Stimulated activated CD4-positive, alpha-beta T cell treated with anti-CD3 and anti-CD28 coated beads, TNF-alpha, amount 100 ng/mL, for 24 hours (primary cell): ENCODE measurements around the gene P2RY6.
A peak's percentile ranks its signal among the peaks of the same experiment; 100 is the strongest.

ENCODE experiments used
- DNase-seq, 3 experiments: peaks; one replicate each; pipeline ENCODE4 v3.0.0-alpha.2; 2020; ENCODE audit warnings: low read depth in 3 of 3

P2RY6 gene

DNA sequence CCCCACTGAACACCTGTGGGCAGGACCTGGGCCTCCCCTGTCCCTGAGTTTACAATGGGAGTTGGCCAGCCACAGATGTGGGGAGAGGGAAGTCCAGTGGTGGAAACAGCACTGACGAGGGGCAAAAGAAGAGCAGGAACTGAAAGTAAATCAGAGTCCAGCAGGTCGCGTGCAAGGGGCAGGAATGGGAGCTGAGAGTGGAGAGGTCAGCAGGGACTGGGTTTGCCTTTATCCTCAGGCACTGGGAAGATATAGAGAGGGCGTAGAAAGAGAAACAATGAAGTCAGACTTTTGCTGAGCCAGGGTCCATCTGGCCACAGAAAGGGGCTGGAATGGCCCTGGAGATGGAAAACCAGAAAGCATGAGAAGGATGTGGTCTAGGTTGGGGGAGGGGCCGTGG lies 8.5 kb downstream of the P2RY6 start:
- DNase-seq: no peak

DNA sequence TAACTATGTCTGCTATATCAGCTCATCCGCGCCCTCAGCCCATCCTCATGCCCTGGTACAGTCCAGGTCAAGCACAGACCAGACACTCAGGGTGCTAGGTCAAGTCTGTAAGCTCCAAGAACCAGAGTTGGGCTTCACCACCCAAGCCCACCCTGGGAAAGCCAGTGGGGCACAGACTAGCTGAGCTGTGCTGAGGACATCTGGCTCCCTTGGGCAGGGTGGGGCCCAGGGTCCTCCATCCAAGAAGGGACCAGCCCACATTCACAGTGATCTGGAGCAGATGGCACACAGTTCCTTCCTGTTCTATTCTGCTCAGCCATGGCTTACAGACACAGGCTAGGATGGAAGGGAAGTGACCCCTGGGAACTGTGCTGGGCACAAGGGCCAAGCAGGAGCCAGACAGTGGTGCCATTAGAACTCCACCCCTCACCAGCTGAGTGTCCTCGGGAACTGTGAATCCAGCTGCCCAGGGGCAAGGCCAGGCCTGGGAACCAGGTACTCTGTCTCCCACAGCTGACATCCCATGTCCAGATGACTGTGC lies 9.1 kb downstream of the P2RY6 start:
- DNase-seq: no peak

DNA sequence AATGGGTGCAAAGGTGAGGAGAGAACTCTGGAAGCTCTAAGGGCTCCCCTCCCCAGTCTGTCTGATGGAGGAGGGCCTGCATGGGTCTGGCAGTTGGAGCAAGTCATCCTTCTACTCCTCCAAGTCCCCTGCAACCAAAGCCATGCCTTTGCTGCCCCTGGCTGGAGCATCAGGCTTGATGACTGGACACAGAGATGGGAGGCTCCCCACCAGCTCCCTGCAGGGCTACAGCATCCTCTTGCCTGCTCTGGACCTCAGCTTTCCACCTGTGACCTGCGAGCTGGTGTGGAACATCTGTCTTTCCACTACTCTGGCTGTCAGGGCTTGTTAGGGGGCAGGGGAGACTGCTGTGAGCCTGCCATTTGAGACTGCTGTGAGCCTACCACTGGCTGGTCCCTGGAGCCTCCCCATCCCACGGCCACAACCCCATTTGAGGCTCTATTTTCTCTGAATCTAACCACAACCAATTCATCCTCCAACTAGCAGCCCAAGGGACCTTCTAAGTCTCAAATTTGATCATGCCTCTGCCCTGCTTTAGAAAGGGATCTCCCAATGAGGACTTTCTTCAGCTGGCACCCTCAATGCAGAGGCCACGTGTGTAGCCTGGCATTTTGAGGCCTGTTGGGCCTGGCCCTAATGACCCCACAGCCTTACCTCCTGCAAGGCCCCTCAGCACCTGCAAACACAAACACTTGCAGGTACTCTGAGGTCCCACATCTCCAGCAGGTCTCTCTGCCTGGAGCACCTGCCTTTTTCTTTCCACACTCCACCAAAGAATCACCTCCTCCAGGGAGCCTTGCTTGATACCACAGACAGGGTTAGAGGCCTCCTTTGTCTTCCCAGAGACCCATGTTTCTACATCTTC lies 9.9 kb downstream of the P2RY6 start:
- DNase-seq: no peak

DNA sequence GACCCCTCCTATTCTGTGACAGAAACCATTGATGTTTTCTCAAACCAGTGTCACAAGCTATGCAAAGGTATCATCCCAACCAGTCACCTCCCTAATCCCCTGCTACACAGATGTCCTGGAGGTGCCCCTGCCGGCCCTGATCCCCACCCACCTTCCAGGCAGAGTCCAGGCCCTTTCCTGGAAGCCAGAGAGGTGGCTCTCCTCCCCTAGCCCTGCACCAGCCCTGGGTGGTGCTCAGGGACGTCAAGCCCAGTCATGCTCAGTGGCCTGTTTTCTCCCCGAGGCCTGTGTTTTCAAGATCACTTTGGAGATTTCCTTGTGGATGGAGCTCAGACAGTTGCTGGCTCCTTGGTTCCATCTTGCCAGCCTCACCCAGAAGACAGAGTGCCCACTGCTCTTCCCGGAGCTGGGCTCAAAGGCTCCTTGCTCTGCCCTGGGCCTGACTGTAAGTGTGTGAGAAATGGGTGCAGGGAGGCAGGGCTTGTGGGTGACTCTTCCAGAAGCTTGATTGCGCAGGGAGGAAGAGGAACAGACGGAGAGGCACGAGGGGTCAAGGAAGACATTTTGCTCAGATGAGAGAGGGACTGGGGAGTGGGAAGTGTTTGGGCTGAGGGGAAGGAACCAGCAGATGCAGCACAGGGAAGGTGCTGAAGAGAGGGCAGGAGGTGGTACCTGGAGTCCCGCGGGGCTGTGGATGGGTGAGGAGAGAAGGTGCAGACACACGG lies 11.3 kb downstream of the P2RY6 start:
- DNase-seq: no peak

DNA sequence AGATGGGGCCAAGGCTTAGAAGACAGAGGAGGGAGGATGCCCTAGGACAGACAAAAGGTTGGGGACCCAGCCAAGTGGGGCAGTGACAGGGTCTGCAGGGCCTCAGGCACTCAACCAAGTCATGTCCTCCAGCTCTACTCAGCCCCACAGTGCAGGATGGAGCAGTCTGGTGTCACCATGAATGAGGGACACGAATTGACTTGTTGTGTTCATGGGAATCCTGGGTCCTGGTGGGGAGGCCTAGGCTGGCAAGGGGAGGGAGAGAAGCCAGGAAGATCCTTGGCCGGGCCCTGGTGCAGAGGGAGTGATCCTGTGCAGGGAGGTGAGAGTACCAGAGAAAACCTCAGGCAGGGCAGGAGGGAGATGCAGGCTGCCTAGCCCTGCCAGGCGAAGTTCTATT lies 12.0 kb downstream of the P2RY6 start:
- no peak for DNase-seq

DNA sequence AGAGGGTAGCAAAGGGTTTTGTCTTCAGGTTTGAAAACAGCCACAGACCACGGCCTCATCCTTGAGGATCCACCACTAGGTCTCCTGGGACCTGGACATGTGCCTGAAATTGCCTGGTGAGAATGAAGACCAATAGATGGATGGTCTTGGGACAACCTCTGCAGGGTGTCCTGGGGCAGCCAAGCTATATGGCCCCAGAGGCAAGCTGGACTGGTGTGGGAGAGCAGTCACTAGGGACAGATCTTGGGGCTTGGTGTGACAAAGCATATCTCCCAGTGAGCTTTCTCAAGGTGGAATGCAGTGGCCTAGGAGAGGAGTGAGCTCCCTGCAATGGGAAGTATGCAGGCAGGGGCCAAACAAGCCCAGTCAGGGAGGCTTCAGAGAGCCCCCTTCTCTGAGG lies 13.6 kb downstream of the P2RY6 start:
- DNase-seq: no peak

DNA sequence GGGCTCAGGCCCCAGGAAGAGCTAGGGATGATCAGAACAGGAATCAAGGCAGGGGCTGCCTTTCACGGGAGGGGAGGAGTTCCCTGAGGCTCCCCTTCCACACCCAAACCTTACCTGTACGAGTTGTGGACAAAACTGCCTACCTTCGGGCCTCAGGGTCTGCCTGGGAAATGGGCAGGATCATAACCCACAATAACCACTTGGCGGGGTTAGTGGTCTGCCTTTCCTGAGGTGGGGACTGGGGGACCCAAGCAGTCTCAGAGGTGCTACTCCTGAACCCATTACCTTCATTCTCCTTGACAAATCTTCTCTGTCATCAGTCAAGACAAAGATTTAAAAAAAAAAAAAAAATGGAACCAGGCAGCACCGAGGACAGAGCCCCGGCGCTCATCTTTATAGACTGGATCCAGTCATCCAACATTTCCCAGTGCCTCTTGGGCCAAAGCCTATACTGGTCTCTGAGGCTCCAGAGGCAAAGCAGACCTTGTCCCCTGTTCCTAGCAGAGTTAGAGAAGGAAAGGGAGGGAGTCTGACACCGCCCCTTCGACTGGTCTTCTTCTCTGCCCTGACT lies 14.2 kb downstream of the P2RY6 start:
- DNase-seq: no peak

DNA sequence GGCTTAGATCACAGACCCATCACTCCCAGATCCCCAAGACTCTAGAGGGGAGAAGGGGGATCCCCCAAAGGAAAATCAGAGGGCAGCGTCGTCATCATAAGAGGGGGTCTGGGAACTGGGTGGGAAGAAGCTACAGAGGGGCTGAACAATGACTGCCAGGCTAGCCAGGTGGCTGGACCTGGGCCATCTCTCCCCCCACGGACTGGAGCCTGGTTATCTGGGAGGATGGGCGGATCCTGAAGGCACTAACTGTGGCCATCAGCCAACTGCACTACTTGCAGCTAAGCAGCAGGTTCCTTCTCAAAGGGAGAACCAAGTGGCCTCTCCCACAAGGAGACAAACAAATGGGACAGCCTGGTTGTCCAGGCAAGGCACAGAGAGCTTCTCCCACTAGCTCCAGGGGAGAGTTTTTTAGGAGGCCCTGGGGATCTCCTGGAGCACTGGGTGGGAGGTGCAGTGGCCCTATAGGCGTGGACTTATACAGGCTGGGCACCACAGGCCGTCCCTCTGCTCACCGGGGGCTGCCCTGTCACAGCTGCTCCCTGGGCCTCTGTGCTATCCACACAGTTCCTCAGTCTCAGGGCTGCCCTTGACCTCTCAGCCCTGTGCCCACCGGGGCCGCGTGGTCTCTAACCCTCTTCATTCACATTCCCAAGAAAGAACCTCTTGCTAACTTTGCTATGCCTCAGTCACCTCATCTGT lies 15.4 kb downstream of the P2RY6 start:
- no peak for DNase-seq

DNA sequence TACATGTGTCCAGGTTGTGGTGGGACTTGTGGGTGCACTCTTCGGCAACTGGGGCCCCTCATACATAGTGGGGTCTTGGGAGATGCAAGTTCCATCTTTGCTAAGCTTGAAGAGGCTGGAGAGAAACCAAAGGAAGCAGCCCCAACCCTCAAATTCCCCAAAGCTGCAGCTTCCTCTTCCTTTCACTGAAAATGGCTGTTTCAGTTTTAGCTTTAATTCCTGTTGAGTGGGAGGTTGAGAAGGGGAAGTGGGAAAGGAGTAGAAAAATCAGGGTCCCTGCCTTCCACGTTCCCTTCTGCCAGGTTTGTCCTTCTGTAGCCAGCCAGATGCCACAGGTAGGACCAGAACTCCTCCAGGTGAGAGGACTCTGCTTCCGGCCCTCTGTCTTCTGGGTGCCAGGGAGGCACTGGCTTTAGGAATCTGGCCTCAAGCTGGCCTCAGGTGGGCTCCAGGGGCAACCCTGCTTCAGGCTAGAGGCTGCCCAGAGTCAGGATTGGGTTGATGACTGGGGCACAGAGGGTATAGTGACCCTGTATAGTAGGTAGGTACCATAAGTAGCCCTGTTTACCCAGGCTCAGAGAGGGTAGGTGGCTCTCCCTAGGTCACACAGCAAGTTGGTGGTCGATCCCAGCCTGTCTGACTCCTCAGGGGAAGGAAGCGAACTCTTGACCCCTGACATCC lies 16.2 kb downstream of the P2RY6 start:
- no peak for DNase-seq

DNA sequence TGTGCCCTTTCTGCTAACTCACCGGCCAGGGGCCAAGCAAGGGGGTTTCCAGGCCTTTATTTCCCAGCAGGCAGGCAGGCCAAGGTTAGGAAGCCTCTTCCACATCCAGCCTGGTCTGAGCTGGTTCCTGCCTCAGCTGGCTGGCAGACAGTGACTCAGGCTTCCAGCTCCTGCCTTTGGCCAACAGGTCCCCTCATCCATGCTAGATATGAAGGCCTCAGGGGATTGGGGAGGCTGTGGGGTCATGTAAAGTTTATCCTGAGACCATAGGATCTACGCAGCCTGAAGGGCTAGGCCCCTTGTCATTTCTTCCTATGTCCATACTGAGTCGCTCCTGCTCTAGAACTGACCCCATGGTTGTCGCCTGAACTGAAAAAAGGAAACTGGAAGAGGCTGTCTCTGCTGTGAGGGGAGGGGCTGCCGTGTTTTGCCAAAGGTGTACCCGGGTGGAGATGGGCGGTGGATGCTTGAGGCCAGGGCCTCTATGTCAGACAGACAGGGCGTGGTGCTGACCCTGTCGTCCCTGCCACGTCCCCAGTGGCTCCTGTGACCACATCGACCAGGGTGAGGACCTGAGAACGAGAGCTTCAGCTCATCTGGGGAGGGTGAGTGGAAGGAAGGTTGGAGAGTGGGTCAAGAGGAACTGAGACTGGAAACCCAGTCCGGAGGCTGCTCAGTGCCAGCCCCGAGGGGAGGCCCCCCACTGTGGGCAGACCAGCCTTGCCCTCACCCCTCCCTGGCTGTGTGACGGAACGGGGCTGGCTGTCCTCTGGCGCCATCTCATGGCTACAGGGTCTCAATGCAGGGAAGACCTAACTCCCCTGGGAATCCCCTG lies 17.0 kb downstream of the P2RY6 start:
- DNase-seq: peak in 1 of 3 experiments; percentile 47

DNA sequence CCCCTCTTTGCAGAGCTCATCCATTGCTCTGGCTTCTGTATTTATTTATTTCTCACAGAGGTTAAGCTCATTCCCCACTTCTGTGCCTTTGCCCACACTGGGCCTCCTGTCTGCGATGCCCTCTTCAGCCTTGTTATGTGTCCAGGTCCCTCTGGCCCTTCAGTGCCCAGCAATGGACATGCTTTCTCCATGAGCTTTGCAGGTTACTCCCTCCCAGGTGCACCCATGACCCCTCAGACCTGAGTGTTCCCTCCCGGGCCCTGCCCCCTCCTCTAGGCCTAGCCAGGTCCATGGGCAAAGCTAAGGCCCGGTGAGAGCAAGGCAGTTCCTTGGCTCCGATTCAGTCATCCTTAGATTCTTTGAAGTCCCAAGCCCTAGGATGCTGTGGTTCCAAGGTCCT lies 18.4 kb downstream of the P2RY6 start:
- no peak for DNase-seq

DNA sequence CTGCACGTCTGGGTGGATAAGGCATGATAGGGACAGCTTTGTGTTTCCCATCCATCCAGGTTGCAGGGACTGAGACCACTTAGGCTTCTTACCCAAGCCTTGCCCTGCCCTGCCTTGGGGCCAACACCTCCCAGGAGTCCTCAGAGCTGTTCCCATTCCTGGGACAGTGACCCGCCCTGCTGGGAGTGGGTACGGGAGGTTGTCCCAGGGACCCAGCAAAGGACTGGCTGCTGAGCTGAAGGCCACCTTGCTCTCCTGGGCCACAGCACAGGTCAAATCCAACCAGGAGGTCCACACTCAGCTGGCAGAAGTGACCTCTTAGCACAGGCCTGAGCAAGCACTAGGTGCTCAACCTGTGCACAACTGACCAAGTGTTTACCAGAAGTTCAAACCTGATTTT lies 19.1 kb downstream of the P2RY6 start:
- DNase-seq: no peak

DNA sequence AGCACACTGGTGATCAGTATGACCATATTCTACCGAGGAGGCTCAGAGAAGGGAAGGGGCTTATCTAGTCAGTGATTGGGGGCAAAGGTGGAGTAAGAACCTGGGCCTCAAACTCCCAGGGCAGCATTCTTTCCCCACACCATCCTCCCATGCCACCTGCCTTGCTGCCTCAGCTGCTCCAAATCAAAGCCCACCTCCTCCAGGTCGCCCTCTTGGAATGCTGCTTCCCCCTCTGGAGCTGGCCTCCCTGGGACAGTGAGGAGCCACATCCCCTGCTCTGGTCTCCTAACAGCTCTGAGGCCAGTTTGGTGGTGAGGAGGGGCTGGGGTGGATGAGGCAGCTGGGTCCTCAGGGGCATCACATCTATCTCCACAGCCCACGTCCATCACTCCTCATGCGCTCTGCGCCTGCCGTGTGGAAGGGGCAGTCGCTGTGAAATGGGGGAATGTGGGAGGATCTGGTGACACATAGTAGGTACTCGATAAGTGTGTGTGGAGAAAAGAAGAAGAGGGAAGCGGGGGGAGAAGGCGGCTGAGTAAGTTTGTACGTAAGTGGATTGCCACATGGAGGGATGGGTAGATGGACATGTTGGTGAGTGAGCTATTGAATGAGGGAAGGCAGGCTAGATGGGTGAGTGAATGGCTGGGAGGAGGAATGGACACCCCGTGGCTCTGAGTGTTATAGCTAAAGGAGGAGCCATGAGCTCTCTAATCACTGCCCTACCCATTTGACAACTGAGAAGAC lies 19.8 kb downstream of the P2RY6 start:
- DNase-seq: no peak

DNA sequence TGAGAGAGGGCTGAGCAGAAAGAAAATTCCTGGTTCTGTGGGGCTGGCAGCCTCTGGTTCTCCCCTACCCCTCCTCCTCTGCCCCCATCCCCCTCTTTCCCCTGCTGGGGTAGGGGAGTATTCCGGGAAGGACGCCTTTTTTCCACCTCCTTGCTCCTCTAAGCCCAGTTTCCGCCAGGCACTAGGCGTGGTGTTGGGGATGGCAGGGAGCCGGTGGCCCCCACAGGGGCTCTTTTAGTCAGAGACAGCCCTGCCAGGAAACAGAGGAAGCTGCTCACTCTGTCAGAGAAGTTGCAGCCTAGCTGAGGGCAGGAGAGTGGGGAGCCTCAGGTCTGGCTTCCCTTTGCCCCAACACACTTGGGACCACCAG lies 20.4 kb downstream of the P2RY6 start:
- DNase-seq: no peak

DNA sequence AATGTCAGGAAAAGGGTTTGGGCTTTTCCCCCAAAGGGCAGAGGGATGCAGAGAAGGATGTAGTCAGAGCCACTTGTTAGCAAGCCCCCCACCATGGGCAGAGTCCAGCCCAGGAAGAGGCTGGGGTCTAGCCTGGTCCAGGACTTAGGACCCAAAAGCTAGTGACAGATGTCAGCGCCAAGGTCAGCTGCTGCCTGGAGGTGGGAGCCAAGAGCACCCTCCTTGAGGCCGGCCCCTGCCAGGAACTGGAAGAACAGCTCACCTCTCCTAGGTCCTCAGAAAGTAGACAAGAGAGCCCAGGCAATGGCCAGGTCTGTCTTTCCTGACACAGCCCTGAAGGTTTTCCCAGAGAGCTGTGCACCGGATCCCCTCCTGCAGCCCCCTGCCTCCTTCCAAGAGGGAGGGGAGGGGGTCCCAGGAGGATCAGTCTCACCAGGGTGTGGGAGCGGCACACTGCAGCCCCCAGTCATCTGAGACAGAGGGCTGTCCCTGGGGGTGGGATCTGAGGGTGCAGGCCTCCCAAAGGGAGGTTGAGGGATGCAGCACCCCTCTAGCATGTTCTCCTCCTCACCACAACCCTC lies 21.3 kb downstream of the P2RY6 start:
- no peak for DNase-seq

DNA sequence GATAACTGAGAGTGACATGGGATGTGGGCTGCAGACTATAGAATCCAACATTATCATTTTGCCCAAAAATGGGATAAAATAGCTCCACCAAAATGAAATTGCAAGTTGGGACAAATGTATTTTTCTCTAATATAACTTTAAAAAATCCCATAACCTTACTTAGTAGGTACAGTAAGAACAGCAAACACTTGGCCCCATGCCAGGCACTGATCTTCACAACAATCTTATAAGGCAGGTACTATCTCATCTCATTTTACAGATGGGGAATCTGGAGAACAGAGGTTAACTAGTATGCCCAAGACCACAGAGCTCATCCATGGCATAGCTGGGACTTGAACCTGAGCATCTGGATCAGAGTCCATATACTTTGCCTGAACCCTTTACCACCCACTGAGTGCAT lies 22.5 kb downstream of the P2RY6 start:
- no peak for DNase-seq

DNA sequence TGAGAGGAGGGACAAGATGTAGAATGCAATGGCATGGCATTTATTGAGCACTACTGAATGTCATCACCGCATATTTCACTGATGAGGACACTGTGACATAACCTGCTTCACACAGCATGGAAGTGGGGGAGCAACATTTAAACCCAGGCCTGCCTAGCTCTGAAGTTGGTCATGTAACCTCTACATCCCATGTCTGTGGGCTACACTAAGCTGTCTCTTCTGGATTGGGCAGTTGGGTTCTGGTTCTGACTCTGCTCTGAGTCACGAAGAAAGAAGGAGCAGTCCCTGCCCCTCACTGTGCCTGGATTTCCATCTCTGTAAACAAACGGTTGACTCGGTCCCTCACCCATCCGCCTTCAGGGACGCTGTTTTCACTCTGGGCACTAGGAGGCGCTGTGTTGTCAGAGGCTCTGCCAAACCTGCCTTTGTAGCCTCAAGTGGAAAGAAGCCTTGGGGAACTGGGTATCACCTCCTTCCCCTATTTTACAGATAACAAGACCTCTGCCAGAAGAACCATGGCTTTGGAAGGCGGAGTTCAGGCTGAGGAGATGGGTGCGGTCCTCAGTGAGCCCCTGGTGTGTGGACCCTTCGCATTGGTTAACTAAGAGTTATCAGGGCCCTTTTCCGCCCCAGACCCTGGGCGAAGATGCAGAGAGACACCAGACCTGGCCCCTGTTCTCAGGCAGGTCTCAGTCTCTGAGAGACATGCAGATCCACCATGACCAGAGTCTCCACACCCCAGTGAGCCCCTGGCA lies 23.3 kb downstream of the P2RY6 start:
- peak; percentile 54 to 79 (median 65) for DNase-seq

DNA sequence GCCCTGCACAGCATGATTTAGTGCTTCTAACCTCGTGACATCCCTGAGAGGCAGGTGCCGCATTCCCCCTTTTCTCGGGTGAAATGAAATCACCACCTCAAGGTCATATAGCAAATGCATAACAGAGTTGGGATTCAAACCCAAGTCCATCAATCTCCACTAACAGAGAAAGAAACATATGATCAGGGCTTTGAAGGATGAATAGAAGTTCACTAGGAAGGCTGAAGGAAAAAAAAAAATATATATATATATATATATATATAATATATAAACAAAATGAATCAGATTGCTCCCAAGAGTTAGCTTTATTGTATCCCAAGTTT lies 23.8 kb downstream of the P2RY6 start:
- no peak for DNase-seq
